Measurements from ENCODE around the gene ARHGAP15.

ARHGAP15 gene

DNA sequence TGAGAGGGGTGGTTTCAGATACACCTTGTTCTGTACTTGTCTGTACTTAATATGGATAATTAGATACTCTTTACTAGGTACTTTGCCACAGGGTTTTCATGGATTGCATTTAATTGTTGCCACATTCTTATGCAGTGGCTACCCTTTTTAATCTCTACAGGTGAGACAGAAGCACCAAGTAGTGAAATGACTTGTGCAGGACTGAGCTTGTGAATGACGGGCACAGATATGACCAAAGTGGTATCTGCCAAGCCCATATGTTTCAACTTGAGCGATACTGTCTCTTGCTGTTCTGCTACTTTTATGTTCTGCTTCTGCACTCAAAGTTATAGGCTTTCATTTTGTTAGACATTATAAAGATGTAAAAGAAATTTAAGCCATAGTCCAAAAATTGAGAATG is 288.2 kb downstream of the ARHGAP15 start:
- DNase-seq, result no peak

DNA sequence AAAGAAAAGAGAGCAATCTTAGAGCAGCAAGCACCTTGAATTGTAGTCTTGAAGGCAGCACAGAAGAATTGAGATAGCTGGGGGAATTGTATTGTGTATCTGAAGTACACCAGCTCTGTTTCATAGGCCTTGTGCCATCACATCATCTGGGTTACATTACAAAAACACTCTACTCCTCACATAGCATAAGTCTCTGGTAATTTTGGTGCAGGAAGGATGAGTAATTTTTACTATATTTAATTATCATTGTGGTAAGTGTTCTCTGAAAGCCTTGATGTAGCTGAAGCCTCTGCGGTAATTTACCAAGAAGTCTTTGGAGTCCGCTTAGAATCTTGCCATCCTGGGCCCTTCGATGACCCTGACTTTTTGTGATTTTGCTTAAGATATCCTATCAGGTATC is 291.1 kb downstream of the ARHGAP15 start:
- no peak for DNase-seq

DNA sequence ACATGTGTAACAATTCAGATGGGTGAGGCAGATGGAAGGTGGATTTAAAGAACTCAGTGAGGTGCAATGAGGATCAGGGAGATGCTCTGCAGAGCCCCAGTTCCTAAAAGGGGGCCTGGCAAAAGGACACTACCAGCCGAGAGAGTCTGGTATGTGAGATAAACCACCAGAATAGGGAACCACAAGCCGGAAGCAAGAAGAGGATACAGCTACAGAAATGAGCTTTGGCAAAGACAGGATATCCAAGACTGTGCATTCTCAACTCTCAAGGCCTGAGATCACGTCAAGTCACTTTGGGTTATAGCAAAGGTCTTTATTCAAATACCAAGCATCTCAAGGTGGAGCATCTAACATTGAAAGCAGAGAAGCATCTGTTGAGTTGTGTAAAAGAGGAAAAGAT is 293.5 kb downstream of the ARHGAP15 start:
- DNase-seq, result peak in 1 of 2 donors; percentile 31

DNA sequence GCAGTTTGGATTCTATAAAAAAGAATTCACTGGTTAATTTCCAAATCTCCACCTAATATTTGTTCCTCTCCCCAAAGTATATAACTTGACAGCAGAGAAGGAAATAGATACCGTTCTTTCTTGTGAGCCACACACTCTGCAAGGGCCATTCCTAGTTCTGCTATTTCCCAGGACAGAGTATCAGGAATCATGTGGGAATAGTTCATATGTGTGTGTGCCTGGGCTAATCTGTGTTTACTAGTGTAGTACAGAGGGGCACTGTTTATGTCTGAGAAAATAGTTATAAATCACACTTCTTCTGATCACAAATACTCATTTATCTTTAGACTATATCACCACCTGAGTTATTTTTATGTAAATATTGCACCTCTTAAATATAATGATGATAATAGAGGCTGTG is 296.7 kb downstream of the ARHGAP15 start:
- no peak for DNase-seq

DNA sequence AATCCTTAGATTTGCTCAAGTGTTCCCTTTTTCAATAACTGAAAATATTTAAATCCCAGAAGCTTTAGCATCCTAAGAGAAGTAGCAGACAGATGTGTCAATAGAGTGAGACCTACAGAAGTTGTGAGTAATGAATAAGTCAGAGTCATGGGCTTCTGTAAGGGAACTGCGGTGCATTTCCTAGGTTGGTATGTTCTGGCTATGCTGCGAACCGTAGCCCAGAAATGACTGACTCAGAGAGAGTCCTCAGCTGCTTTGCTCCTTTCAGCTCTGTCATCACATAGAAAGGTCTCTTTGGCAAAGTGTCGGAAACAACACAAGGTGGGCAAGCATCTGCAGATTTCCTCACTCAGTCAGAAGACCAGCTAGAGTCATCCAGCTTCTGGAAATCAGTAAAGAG is 297.1 kb downstream of the ARHGAP15 start:
- no peak for DNase-seq

DNA sequence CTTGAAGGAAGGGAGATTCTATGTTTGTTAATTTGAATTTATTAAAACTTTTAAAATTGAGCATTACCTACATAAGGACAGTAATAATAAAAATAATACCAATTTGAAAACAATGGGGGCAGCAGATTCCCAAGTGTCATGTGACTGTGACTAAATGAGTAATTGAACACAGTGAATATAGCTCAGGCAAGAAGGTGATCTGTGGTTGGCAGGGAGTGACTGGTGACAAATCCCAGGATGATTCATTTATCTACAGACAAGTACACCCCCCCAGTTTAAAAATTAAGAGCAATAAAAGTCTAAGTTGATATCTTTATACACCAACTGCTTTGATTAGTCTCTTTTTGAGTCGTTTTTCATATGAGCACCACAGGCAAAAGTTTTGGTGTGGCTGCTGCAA is 299.5 kb downstream of the ARHGAP15 start:
- DNase-seq, result no peak

DNA sequence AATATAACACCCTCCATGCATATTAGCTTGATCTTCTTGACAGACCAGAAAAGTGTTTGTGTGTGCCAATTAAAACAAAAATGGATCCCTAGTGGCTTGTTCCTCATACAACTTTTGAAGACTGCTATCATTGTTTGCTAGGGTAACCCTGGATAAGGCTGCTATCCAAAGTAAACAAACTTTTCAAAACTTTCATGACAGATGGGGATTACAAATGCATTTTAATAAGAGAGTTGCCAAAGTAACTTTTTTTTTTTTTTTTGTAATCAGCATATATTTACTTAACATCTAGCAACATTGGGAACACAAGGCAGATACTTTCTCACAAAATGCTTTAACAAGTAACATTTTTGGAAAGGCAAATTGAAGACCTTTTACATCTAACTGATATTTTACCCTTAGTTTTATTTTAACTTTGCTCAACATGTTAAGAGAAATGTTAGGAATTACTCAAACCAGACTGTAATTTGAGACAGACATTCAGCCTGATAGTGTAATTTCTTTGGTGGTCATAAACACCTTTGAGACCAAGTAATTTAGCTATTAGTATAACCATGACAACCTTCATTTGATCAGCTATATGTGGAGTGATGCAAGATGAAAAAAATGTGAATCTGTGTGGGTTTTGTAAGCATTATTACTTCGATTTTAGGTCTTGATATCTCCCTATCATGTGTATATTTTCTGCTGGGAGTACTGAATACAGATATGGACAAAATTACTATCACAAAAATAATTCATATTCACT is 300.9 kb downstream of the ARHGAP15 start:
- no peak for DNase-seq

DNA sequence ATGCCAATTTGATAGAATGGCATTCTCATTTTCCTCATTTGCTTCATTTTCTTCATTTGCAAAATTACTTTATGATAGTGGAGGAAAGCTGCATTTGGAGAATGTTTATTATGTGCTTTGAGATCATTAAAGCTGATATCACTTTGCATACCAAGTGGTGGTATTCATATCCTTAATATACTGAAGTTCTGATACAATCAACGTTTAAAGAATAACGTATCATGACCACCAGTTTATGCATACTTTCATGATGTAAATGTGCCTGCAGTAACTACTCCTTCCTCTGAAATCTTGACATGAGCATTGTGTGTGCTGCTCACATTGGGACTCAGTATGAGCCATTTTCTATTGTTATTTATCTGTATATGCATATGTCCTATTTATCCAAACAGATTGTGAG is 302.1 kb downstream of the ARHGAP15 start:
- no peak for DNase-seq

DNA sequence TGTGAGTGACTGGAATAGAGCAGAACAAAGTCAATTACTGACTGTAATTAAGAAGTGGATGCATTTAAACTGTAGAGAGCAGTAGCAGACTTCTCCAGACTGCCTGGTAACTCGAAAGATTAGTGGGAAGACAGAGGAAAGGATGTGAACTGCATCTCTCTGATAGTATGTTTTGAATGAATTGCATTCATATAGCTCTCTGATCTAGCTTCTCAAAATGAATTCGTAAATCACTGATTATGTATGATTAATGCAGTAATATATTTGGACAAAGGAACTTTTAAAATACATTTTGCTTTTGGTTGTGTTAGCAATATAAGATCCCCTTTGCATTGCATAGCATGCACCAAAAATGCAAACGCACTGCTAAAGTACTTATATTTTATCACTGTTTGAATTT is 304.0 kb downstream of the ARHGAP15 start:
- no peak for DNase-seq

DNA sequence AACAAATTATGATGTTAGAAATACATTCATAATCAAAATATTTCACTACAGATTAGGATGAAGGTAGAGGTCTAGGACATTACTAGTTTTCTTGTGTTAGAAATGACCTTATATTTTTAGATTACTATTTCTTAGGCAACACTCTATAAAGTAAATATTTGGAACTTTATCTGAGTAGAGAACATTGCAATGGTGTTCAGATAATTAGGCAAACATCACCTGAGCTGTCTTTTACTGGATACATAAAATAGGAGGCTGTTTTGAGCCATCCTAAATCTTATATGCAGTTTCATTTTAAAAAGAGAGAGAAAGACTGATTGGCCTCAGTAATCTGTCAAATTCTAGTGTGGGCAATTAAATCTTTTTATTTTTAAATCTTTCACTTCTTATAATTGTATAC is 304.6 kb downstream of the ARHGAP15 start:
- DNase-seq, result no peak

DNA sequence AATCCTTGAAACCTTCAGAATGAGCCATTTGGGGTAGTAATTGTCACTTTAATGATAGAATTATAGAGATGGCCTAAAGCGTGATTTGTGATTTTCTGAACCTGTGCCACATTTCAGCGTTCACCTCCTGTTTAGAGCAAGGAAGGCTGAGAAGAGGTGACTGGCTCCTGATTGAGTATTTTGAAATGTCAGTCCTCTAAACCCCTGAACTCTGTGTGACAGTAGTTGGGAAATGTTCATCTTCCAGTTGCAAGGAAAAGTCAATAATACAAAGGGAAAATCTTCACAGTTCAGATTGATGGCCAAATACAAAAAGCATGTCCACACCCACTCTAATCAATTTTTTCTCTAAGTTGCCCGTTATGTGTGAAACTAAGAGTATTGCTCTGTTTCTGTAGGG is 305.2 kb downstream of the ARHGAP15 start:
- DNase-seq, result no peak

DNA sequence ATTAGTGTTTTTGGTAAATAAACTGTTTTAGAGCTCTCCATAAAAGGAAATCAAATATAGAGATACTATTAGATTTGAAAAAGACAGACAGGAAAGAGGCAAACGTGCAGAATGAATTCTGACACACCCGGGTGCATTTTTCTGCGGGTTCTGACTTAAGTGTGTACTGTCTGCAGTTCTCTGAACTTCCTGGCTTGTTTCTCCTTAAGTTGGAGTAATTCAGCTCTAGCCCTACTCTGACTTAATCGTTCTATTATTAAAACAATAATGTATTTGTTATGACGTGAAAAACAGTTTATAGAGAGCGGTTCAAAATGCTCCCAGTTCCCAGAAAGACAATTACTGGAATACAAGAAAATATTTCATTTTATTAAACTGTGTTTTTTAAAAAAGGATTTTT is 305.9 kb downstream of the ARHGAP15 start:
- DNase-seq, result no peak

DNA sequence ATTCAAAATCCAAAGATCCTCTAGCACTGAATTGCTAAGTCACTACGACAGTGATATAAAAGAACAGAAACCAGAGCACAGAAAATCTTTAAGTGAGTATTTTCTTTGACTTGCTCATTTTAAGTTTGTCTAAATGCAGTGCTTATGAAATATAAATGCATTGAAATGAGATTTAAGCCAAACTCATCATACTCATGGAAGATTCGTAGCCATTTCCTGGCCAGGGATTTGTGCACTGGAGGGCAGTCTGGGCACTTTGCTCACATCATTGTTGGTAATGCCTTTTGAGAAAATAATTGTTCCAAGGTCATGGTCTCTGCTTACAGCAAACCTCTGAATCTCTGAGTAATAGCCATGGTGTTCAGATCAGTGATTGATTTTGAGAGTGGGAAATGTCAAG is 307.7 kb downstream of the ARHGAP15 start:
- no peak for DNase-seq

DNA sequence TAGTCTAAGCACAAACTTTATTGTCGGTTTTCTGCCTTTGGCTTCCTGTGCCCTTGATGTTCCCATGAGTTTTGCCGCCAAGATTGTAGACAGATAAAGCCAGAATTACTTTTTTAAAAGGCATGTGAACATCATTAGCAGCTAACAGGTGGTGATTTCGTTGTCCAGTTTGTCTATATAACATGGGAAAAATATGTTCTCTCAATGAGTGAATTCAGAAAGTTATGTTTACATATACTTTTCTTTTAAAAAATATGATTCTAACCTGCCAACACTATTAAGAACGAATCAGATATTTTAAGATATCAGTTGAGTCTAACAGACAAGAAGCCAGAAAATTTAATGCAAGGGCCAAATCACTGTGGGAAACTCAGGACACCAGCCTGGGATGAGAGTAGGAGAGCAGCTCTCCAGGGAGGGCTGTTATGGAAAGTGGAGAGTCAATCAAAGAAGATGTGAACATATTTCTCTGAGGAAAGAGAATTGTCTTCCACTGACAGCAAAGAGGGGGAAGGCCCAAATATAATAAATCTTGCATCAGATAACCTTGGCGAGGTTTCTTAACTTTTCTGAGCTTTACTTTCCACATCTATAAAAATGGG is 311.3 kb downstream of the ARHGAP15 start:
- no peak for DNase-seq

DNA sequence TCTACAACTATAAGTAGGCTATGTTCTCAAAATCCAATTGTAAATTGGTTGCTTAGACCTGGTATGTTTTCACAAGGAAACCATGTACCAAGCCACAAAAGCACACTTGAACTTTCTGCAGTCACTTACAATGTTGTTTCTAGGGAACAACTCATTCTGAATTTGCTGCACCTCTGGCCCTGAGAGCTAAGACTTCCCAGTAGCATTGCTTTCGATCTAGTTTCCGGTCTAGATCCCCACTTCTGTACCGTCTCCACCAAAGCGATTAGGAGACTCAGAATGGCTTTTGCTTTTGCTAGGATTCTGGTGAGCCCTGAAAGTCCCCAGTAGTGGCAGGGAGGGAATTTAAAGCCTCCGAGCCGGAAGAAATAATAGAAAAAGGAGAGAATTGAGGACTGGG is 313.0 kb downstream of the ARHGAP15 start:
- no peak for DNase-seq

DNA sequence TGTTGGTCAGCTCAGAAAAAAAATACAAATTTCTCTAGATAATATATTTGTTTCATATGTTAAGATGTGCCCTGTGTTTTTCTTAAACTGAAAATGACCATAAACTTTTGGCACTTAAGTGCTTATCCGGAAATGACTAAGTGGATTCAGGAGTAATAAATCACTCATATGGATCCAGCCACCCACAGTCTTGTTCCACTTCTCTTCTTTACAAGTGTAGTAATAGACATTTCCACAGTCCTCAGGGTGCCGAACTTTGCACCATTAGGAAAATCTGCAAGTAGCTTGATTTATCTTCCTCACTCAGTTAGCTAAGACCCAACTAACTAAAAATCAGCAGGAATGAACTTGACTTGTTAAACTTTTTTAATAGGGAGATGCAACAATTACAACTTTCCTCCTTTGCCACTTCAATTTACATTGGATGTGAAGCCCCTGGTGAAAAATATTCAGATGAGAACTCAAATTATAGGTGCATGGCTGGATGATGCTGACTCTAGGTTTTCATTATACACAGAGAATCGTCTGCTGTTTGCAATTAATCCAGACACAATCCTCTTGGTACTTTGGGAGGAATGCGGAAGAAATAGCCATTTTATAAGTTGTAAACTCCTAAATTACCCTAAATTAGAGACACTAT is 322.5 kb downstream of the ARHGAP15 start:
- peak; percentile 73 to 74 for DNase-seq

DNA sequence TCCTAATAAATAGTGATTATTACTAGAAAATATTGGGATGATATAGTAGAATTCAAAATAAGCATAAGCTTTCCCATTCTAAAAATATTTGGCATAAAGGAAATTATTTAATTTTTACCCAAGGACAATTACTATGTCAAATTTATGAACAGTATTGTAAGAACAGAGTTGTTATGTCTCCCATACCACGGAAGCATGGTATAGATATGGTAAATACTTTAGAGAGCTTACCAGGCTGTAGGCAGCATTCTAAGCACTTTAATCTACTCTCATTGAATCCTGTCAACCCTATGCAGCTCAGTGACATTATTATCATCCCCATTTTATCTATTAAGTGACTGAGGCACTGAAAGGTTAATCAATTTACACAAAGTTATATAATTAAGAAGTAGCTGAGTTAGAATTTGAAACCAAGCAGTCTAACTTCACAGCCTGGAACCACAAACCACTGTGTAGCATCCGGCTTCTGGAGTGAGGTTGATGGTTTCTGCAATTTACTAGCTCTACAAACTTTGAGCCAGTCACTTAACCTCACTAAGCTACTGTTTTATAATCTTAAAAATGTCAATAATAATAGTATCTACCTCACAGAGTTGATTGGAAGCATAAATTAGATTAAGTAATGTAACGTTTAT is 323.7 kb downstream of the ARHGAP15 start:
- DNase-seq, result no peak

DNA sequence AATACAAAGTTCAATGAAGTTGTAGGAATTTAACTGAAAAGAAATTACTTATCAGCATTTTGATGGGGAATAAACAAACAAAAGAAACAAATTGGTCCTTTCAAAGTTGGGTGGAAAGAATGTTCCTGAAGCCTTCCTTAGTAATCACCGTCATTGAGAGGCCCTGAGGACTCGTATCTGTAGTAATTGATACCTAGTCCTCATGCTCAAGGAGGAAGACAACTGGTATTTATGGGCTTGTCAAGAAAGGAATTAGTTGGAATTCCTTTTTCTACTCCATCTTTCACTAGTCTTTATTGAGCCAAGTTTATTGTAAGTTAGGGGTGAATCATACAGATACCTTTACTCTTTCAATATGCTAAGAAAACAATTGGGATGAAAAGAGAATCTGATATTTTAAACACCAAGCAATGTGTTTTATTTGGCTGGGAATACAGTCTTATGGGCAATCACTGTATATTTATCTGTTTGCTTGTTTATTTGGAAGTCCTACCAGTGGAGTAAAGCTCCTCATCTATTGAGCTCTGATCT is 324.8 kb downstream of the ARHGAP15 start:
- no peak for DNase-seq

DNA sequence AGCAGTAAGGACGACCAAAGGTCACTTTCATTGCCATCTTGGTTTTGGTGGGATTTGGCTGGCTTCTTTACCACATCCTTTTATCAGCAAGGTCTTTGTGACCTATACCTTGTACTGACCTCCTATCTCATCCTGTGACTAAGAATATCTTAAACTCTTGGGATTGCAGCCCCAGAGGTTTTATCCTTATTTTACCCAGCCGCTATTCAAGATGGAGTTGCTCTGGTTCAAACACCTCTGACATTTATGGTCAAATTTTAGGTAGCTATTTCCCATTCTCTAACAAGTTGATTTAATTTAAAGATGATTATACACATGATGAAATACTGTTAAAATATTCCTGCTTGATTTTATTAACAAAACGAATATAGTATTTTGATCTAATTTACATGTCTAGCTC is 326.1 kb downstream of the ARHGAP15 start:
- DNase-seq, result no peak

DNA sequence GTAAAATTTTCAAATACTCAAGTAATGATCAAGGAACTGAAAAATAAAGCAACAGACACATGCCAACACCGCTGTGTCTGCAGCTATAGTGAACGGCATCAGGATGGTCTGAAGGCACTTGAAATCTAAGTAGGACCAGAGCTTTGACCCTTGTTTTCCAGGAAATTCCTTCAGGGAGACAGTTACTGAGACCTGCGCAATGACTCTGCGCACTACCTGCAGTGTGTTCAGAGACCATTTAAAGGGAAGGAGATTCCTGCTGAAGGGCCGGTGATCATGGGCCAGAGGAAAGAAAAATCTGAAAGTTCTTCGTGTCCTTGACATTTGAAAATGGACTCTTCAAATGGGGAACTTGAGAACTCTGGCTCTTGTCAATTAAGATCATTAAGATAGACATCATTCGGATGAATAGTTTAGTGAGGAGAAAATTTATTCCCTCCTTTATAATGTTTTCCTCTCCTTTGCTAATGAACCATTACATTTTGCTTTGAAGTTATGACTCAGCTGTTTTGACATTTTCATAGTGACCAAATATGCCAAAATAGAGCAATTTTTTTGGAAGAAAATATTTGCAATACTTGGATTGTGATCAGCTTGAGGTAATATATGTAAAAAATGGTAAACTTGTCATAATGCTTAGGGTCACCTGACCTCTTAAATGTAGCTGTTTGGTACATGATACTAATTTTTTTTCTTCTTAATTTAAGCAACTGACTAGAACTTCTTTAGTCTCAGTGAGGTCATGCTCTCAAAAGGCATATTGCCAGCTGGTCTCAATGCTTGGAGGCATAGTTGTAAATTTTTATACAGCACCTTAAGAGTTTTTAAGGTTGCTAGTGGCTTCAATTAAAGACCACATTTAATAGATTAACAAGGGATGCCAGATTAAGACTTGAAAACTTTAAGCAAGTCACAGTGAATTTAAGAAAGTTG is 329.3 kb downstream of the ARHGAP15 start:
- DNase-seq, result peak in 1 of 2 donors; percentile 1

DNA sequence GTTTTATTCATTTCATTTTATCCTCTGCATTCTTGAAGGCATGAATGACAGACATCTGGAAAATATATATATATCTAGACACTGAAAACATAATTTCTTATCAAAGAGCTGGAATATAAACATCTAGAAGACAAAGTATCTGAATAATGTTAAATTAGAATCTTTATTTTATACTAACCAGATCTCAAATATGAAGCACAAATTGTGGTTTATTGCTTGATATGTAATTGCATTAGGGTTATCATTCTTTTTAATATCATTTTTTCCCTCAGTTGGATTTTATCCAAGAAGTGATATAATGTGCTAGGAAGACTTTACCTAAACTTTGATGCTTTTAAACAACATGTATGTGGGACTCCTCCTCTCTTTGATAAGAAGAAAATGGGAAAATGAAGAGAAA is 331.2 kb downstream of the ARHGAP15 start:
- no peak for DNase-seq

DNA sequence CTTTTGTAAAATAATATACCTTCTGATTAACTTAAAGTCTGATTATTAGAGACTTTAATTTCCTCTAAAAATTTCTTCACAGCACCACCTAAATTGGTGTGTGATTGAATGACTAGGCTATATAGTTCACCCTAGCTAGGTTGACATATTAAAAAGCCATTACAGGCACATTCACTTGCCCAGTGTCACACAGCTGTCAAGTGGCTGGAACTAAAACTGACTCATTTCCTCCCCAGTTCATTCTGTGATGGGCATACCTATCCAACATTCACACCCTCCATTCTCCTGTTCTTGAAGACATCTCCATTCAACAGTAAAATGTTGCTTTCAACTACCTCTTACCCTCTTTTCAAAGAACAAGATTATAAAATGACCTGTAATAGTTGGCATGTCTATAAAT is 334.5 kb downstream of the ARHGAP15 start:
- no peak for DNase-seq

DNA sequence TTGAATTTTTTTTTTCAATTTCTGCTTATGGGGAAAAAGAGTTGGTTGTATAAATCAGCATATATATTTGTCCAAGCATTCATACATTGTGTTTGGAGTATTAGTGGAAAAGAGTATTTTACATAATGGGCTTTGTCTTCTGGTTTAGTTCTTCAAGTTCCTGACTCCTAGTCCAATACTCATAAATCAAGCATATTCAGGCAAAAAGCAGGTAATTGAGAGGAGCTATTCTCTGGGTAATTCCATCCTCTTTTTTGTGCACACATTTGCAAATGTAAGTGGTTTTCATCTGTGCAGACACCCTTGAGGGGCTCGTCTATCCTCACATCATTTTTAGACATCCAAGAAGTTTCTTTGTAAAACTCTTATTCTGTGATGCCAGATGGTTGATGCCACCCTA is 337.2 kb downstream of the ARHGAP15 start:
- no peak for DNase-seq
